DND-41 (cell line): Measurements from ENCODE around the gene VAMP7.

Experiments
- ATAC-seq: fragments of 200-7000 bp; cut with Tn5 transposase; 3 replicates; pipeline ENCODE4 v1.9.1; 2021; ENCODE audit warnings: low read depth; ENCODE audit not compliant: insufficient read depth
- DNase-seq: peaks from one replicate; pipeline ENCODE4 v3.0.0-alpha.2; 2020
- H2AFZ ChIP-seq: 2 replicates; pipeline ENCODE4 v1.6.0; 2012; ENCODE audit warnings: low read depth, low read length
- H3K27ac ChIP-seq: 2 replicates; pipeline ENCODE4 v1.5.1; 2012; ENCODE audit warnings: low read length, inconsistent platforms
- H3K27me3 ChIP-seq: fragments of 200-600 bp; sonication (generic); 2 replicates; pipeline ENCODE4 v1.6.0; 2012; ENCODE audit warnings: low read length, mild to moderate bottlenecking, inconsistent platforms; ENCODE audit not compliant: insufficient read depth, poor library complexity
- H3K36me3 ChIP-seq: 2 replicates; pipeline ENCODE4 v1.5.1; 2012; ENCODE audit warnings: low read length, inconsistent platforms; ENCODE audit not compliant: insufficient read depth
- H3K4me1 ChIP-seq: 2 replicates; pipeline ENCODE4 v1.5.1; 2012; ENCODE audit warnings: mild to moderate bottlenecking, low read length; ENCODE audit not compliant: insufficient read depth
- H3K4me2 ChIP-seq: 2 replicates; pipeline ENCODE4 v1.6.0; 2012; ENCODE audit warnings: mild to moderate bottlenecking, moderate library complexity, low read length, inconsistent platforms; ENCODE audit not compliant: insufficient read depth
- H3K4me3 ChIP-seq, 2 experiments: fragments of 200-600 bp in 1 of 2; shearing (Covaris generic) in 1 of 2; 2 replicates each; pipeline ENCODE4 v1.5.1; 2012 to 2016; ENCODE audit warnings: inconsistent platforms in 2 of 2, low read length in 2 of 2, mild to moderate bottlenecking in 2 of 2, low read depth in 1 of 2, moderate library complexity in 1 of 2
- H3K79me2 ChIP-seq: 2 replicates; pipeline ENCODE4 v1.6.0; 2012; ENCODE audit warnings: low read length, inconsistent platforms; ENCODE audit not compliant: insufficient read depth
- H3K9ac ChIP-seq: 2 replicates; pipeline ENCODE4 v1.6.0; 2012; ENCODE audit warnings: low read depth, mild to moderate bottlenecking, inconsistent platforms, low read length, moderate library complexity
- H3K9me3 ChIP-seq: 2 replicates; pipeline ENCODE4 v1.5.1; 2012; ENCODE audit warnings: low read length, moderate library complexity, mild to moderate bottlenecking, inconsistent platforms; ENCODE audit not compliant: insufficient read depth, severe bottlenecking
- H4K20me1 ChIP-seq: 2 replicates; pipeline ENCODE4 v1.6.0; 2012; ENCODE audit warnings: low read length; ENCODE audit not compliant: insufficient read depth
- EZH2 ChIP-seq: IDR thresholded peaks from 3 replicates; pipeline ENCODE4 v1.6.1; 2012; ENCODE audit warnings: borderline replicate concordance, low read depth, mild to moderate bottlenecking, moderate library complexity, low read length, inconsistent platforms; ENCODE audit not compliant: severe bottlenecking
- TF ChIP-seq, protein P1 (sequence below): IDR thresholded peaks from 2 replicates; pipeline ENCODE4 v1.5.1; 2012; ENCODE audit warnings: borderline replicate concordance, low read length, moderate library complexity, mild to moderate bottlenecking; ENCODE audit not compliant: poor library complexity, severe bottlenecking; ENCODE audit errors: extremely low read depth

The VAMP7 gene

DNA sequence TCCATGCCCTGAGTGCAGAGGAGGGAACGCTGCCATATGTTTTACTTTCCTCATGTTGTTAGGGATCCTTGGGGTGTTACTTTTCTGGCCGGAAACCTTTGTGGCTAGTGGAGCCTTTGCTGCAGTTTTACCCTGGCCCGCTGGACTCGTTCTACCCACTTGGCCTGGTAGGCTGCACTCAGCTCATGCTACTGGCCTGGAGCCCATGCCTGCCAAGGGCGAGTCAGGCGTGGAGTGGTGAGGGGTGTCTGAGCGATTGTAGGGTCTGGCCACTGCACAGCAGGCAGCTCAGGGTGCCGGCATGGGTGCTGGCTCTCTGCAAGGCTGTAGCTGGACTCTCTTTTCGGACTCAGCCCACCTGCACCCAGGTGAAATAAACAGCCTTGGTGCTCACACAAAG, 75.0 kb downstream of the VAMP7 start:
- Histone ChIP-seq H3K27me3 (no peaks in the 10 kb centered on the region), H3K27ac (no peak overlapping the region), H3K9me3 (no peaks in the 10 kb centered on the region), H3K4me2 (no peak overlapping the region), H3K79me2 (no peaks in the 10 kb centered on the region), H3K36me3 (no peaks in the 10 kb centered on the region), H4K20me1 (no peaks in the 10 kb centered on the region), H3K4me1 (no peaks in the 10 kb centered on the region), H3K9ac (no peak overlapping the region), H2AFZ (no peak overlapping the region), H3K4me3 (no peak overlapping the region)
- TF ChIP-seq, protein P1, sequence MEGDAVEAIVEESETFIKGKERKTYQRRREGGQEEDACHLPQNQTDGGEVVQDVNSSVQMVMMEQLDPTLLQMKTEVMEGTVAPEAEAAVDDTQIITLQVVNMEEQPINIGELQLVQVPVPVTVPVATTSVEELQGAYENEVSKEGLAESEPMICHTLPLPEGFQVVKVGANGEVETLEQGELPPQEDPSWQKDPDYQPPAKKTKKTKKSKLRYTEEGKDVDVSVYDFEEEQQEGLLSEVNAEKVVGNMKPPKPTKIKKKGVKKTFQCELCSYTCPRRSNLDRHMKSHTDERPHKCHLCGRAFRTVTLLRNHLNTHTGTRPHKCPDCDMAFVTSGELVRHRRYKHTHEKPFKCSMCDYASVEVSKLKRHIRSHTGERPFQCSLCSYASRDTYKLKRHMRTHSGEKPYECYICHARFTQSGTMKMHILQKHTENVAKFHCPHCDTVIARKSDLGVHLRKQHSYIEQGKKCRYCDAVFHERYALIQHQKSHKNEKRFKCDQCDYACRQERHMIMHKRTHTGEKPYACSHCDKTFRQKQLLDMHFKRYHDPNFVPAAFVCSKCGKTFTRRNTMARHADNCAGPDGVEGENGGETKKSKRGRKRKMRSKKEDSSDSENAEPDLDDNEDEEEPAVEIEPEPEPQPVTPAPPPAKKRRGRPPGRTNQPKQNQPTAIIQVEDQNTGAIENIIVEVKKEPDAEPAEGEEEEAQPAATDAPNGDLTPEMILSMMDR, result no peak
- no peak for TF ChIP-seq EZH2
- DNase-seq (no peak), ATAC-seq (no peak)

DNA sequence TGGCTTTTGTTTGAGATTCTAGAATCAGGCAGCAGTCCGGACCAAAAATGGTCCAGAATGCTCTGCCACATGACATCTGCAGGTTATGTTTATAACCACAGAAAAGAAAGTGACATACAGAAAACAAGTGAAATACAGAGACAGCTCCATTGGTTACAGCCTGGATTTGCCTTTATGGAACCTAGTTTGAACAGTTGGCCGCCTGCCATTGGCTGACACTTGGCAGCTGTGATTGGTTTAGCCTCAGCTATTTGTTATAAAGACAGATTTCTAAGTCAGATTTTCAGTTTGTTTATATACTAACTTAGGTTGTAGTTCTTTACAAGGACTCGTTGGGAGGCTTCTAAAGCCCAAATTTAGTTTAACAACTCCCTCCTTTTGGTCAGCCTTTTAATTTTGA, 75.5 kb downstream of the VAMP7 start:
- Histone ChIP-seq H3K4me1 (no peaks in the 10 kb centered on the region), H3K79me2 (no peaks in the 10 kb centered on the region), H3K36me3 (no peaks in the 10 kb centered on the region), H3K4me3 (no peak overlapping the region), H3K9ac (no peak overlapping the region), H3K27me3 (no peaks in the 10 kb centered on the region), H3K4me2 (no peak overlapping the region), H3K27ac (no peak overlapping the region), H4K20me1 (no peaks in the 10 kb centered on the region), H3K9me3 (no peaks in the 10 kb centered on the region), H2AFZ (no peak overlapping the region)
- ATAC-seq, result no peak
- no peak for DNase-seq
- TF ChIP-seq, protein P1, result no peak
- no peak for TF ChIP-seq EZH2

DNA sequence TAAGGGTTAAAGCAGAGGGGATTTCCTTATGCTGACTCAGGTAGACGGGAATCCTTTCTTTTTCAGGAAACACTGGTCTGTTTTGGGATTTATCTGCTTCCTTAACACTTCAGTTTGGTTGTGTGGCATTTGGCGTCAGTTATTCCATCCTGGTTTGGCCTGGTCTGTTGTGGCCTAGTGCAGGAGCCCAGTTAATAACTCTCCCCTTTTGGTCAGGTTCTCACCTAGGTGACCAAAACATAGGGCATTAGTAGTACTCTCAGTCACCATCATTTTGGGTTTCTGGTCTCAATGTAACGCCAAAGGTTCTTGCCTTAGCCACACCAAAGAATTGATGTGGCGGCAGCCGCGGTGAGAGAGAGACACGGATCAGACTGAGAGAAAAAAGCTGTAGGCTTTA, 76.7 kb downstream of the VAMP7 start:
- H3K9ac ChIP-seq, result no peak overlapping the region
- H3K4me2 ChIP-seq, result no peak overlapping the region
- no peak for DNase-seq
- no peaks in the 10 kb centered on the region for H3K79me2 ChIP-seq
- no peaks in the 10 kb centered on the region for H4K20me1 ChIP-seq
- TF ChIP-seq, protein P1, result no peak
- no peak for TF ChIP-seq EZH2
- no peak overlapping the region for H3K4me3 ChIP-seq
- H3K27me3 ChIP-seq, result no peaks in the 10 kb centered on the region
- H3K27ac ChIP-seq, result no peak overlapping the region
- H2AFZ ChIP-seq, result no peak overlapping the region
- H3K4me1 ChIP-seq, result no peaks in the 10 kb centered on the region
- H3K36me3 ChIP-seq, result no peaks in the 10 kb centered on the region
- no peaks in the 10 kb centered on the region for H3K9me3 ChIP-seq
- ATAC-seq, result no peak

DNA sequence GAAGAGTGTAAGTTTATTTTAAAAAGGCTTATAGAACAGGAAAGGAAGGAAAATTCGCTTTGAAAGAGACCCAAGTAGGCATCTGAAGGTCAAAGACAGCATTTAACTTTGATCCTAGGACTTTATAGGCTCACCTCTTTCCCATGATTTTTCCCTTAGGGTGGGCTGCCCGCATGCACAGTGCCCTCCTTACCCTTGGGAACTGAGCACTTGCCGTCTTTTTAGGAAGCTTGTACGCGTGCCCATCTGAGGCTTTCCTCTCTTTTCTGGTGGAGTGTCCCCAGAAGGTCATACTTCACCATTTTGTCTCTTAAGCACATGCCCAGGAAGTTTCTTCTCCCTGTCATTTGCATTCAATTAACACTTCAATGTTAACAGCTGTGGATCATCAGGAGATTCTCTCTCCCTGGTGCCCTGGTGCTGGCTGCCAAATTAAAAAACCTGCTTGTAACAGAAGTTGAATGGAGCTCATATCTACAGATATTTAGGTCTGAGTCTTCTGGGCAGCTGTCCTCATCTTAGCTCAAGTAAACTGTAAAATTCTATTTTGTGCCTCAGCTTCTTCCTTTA, 78.0 kb downstream of the VAMP7 start:
- no peak overlapping the region for H2AFZ ChIP-seq
- no peaks in the 10 kb centered on the region for H4K20me1 ChIP-seq
- H3K4me2 ChIP-seq, result no peak overlapping the region
- no peak overlapping the region for H3K4me3 ChIP-seq
- H3K9me3 ChIP-seq, result peaks cover 9% of the 10 kb centered on the region
- H3K36me3 ChIP-seq, result no peaks in the 10 kb centered on the region
- H3K27ac ChIP-seq, result no peak overlapping the region
- no peak overlapping the region for H3K9ac ChIP-seq
- DNase-seq (no peak), ATAC-seq (no peak)
- TF ChIP-seq, protein P1, result no peak
- no peaks in the 10 kb centered on the region for H3K4me1 ChIP-seq
- no peaks in the 10 kb centered on the region for H3K27me3 ChIP-seq
- H3K79me2 ChIP-seq, result no peaks in the 10 kb centered on the region
